Esophagus squamous epithelium (tissue), 5 donors: ENCODE results near the gene AP1S1. TPM values are rescaled to one million over a fixed set of nuclear protein-coding genes. Genes with fewer than 3 reads are reported as not detected.
"Not testable (repeated sequence)": the region's sequence is repeated elsewhere in the genome, so short reads cannot be mapped to it uniquely, and the experiment has no call there.

Experiments used
- DNase-seq: peaks from one replicate; lab custom pipeline; 2025; lab: John Stamatoyannopoulos, UW
- H3K27ac ChIP-seq, 4 donors: fragments of 200-600 bp; sonication (generic); one replicate each; pipeline ENCODE4 v1.5.1; 2016 to 2019; ENCODE audit warnings: mild to moderate bottlenecking in 1 of 4
- H3K27me3 ChIP-seq, 4 donors: fragments of 200-600 bp; sonication (generic); 1 replicate in 3 of 4; 2 replicates in 1 of 4; pipeline versions ENCODE4 v1.5.1 to v1.6.0; 2017 to 2021; ENCODE audit warnings: antibody characterized with exemption in 1 of 4
- H3K36me3 ChIP-seq, 3 donors: fragments of 200-600 bp; sonication (generic); one replicate each; pipeline ENCODE4 v1.5.1; 2016 to 2019
- H3K4me1 ChIP-seq, 3 donors: fragments of 200-600 bp; sonication (generic); one replicate each; pipeline ENCODE4 v1.5.1; 2017 to 2019
- H3K4me3 ChIP-seq, 4 donors: fragments of 200-600 bp; sonication (generic); 1 replicate in 3 of 4; 2 replicates in 1 of 4; pipeline ENCODE4 v1.5.1; 2016 to 2019; ENCODE audit warnings: mild to moderate bottlenecking in 2 of 4, moderate library complexity in 1 of 4
- H3K9me3 ChIP-seq, 3 donors: fragments of 200-600 bp; sonication (generic); one replicate each; pipeline ENCODE4 v1.5.1; 2016 to 2019
- CTCF ChIP-seq, 6 experiments: fragments of 450-650 bp in 4 of 6; fragments of 200-600 bp in 2 of 6; sonication (generic) in 2 of 6; IDR thresholded peaks; one replicate each; pipeline ENCODE4 v1.5.1; 2016 to 2019; ENCODE audit warnings: antibody characterized with exemption in 6 of 6, mild to moderate bottlenecking in 4 of 6, moderate library complexity in 4 of 6
- POLR2A ChIP-seq, 4 donors: fragments of 450-650 bp; IDR thresholded peaks; one replicate each; pipeline ENCODE4 v1.6.1; 2017; ENCODE audit warnings: antibody characterized with exemption in 4 of 4, mild to moderate bottlenecking in 4 of 4, moderate library complexity in 3 of 4
- WGBS, 2 donors: methylation state at CpG; one replicate each; pipeline ENCODE4 v1.1.5; 2018; 5-methylcytosine and 5-hydroxymethylcytosine counted together
- intact Hi-C: fragments of 100-400 bp; cut with DNase I; formaldehyde crosslinking; loops from one replicate; pipeline ENCODE4 v1.15.0; 2022
- total RNA-seq, 4 donors: library from RNA; depleted of rRNA; stranded (reverse); fragments of >200 nt; gene quantifications; one replicate each; pipeline ENCODE4 v1.1.0, GENCODE V29; 2016
- donor health status: DM: yes; HTN: yes; CAD: no.

Gene AP1S1
- total RNA-seq: 100 to 1,000 TPM in 1 of 4 donors, 10 to 100 TPM in 3; 42.7 to 144 (median 64.3) TPM

- DNase-seq: peak; percentile 81
- peak within 1 kb of the TSS; percentile 77 to 97 (median 90) for H3K4me3 ChIP-seq
- peak in 1 of 4 donors; percentile 42 for TF ChIP-seq POLR2A (IDR thresholded peaks at IDR 0.05)
- TF ChIP-seq CTCF (IDR thresholded peaks at IDR 0.05): no peak
- H3K36me3 ChIP-seq: peaks cover 4 to 23% (median 5%) of the 10 kb centered on the region in 3 donors
- no peaks in the 10 kb centered on the region for H3K9me3 ChIP-seq
- 8 to 15% methylated on average over 14 to 21 of the region's 51 CpGs for WGBS, 2 donors
- H3K4me1 ChIP-seq: peaks cover 7 to 26% (median 11%) of the 10 kb centered on the region in 3 donors
- H3K27ac ChIP-seq: peak within 1 kb of the TSS; percentile 53 to 87 (median 83)
- intact Hi-C loops: no loop called here
- peaks cover 0 to 12% (median 0%) of the 10 kb centered on the region in 4 donors for H3K27me3 ChIP-seq
Observed at GRCh38 chr7:101153969-101154692, at the start of gene AP1S1. AP1S1 (plus strand) TSS chr7:101154476; CDS start chr7:101154515, 39 bp downstream.

- WGBS, 2 donors: 20 to 48% methylated on average over 1 to 3 of the region's 3 CpGs
- Histone ChIP-seq H3K27ac (no peak overlapping the region), H3K27me3 (no peaks in the 10 kb centered on the region), H3K4me1 (peaks cover 25 to 61% (median 52%) of the 10 kb centered on the region in 3 donors), H3K36me3 (no peaks in the 10 kb centered on the region), H3K4me3 (no peak overlapping the region), H3K9me3 (no peaks in the 10 kb centered on the region)
- DNase-seq: no peak
- intact Hi-C loops: no loop called here
- TF ChIP-seq POLR2A (IDR thresholded peaks at IDR 0.05): no peak
- TF ChIP-seq CTCF (IDR thresholded peaks at IDR 0.05): no peak
Observed at GRCh38 chr7:101104799-101105198, 49.5 kb upstream of the AP1S1 start.

GRCh38 chr7:101105248-101105647, 49.0 kb upstream of the AP1S1 start:
- intact Hi-C loops, H3K36me3 ChIP-seq: not testable (repeated sequence)
- peaks cover 22 to 61% (median 50%) of the 10 kb centered on the region in 3 donors for H3K4me1 ChIP-seq

GRCh38 chr7:101106386-101106785, 47.9 kb upstream of the AP1S1 start:
- no peak for DNase-seq
- H3K9me3 ChIP-seq: no peaks in the 10 kb centered on the region
- peaks cover 17 to 53% (median 45%) of the 10 kb centered on the region in 3 donors for H3K4me1 ChIP-seq
- TF ChIP-seq POLR2A (IDR thresholded peaks at IDR 0.05) (no peak), CTCF (IDR thresholded peaks at IDR 0.05) (no peak)
- intact Hi-C loops: no loop called here
- WGBS, 2 donors: 89 to 91% methylated on average over 7 of the region's 7 CpGs
- H3K4me3 ChIP-seq: no peak overlapping the region
- no peak overlapping the region for H3K27ac ChIP-seq
- H3K36me3 ChIP-seq: no peaks in the 10 kb centered on the region
- no peaks in the 10 kb centered on the region for H3K27me3 ChIP-seq

More at GRCh38 chr7:101105248-101105647, 49.0 kb upstream of the AP1S1 start:
- WGBS, 2 donors: 74 to 76% methylated on average over 5 of the region's 5 CpGs
- H3K9me3 ChIP-seq, DNase-seq, H3K27ac ChIP-seq, H3K27me3 ChIP-seq, H3K4me3 ChIP-seq: not testable (repeated sequence)

GRCh38 chr7:101108330-101108857, 45.9 kb upstream of the AP1S1 start:
- peaks cover 17 to 61% (median 47%) of the 10 kb centered on the region in 3 donors for H3K4me1 ChIP-seq
- no peak overlapping the region for H3K4me3 ChIP-seq
- no peak for TF ChIP-seq CTCF (IDR thresholded peaks at IDR 0.05)
- TF ChIP-seq POLR2A (IDR thresholded peaks at IDR 0.05): no peak
- H3K36me3 ChIP-seq: no peaks in the 10 kb centered on the region
- WGBS, 2 donors: 24% methylated on average over 14 to 15 of the region's 16 CpGs
- intact Hi-C loops: no loop called here
- no peaks in the 10 kb centered on the region for H3K9me3 ChIP-seq
- no peaks in the 10 kb centered on the region for H3K27me3 ChIP-seq
- no peak for DNase-seq
- peak overlapping the region; percentile 59 to 77 (median 68) for H3K27ac ChIP-seq
